HUES48 (cell line): ENCODE results near the gene IQCH.

Source experiments
- H3K27ac ChIP-seq: one replicate; pipeline ENCODE4 v1.7.0; 2013; ENCODE audit warnings: low read depth, low read length, inconsistent platforms
- H3K27me3 ChIP-seq: 2 replicates; pipeline ENCODE4 v1.6.1; 2013; ENCODE audit warnings: mild to moderate bottlenecking, low read length; ENCODE audit not compliant: control insufficient read depth, insufficient read depth
- H3K36me3 ChIP-seq: 2 replicates; pipeline ENCODE4 v1.6.1; 2013; ENCODE audit warnings: low read length; ENCODE audit not compliant: control insufficient read depth, insufficient read depth
- H3K4me1 ChIP-seq: 2 replicates; pipeline ENCODE4 v1.6.1; 2013; ENCODE audit warnings: mild to moderate bottlenecking, low read length; ENCODE audit not compliant: control insufficient read depth, insufficient read depth
- H3K4me3 ChIP-seq: 2 replicates; pipeline ENCODE4 v1.5.1; 2013; ENCODE audit warnings: mild to moderate bottlenecking, low read depth, low read length
- H3K9ac ChIP-seq: 2 replicates; pipeline ENCODE4 v1.6.1; 2013; ENCODE audit warnings: mild to moderate bottlenecking, low read depth, low read length, moderate library complexity
- H3K9me3 ChIP-seq: 2 replicates; pipeline ENCODE4 v1.6.1; 2013; ENCODE audit warnings: low read length; ENCODE audit not compliant: control insufficient read depth, insufficient read depth

Gene IQCH

GRCh38 chr15:67543348-67543718 lies 288.7 kb downstream of the IQCH start:
- H3K9me3 ChIP-seq = no peaks in the 10 kb centered on the region
- H3K4me1 ChIP-seq = peaks cover 11% of the 10 kb centered on the region
- no peak overlapping the region for H3K27ac ChIP-seq
- peak overlapping the region; percentile 89 for H3K4me3 ChIP-seq
- peak overlapping the region; percentile 62; the same call in 1 of the 2 replicates for H3K9ac ChIP-seq
- H3K36me3 ChIP-seq = 0 out of 2 replicates have a peak, but pooled peaks cover 11% of the 10 kb centered on the region
- H3K27me3 ChIP-seq = no peaks in the 10 kb centered on the region

- peaks cover 22% of the 10 kb centered on the region for H3K4me1 ChIP-seq
- no peak overlapping the region for H3K27ac ChIP-seq
- no peaks in the 10 kb centered on the region for H3K27me3 ChIP-seq
- H3K9ac ChIP-seq = no peak overlapping the region
- 0 out of 2 replicates have a peak, but pooled peaks cover 11% of the 10 kb centered on the region for H3K36me3 ChIP-seq
- H3K9me3 ChIP-seq = no peaks in the 10 kb centered on the region
- H3K4me3 ChIP-seq = no peak overlapping the region
Observed at GRCh38 chr15:67544475-67544874, 289.9 kb downstream of the IQCH start.

GRCh38 chr15:67545864-67546263 lies 291.3 kb downstream of the IQCH start:
- Histone ChIP-seq H3K9ac (no peak overlapping the region), H3K4me1 (peaks cover 26% of the 10 kb centered on the region), H3K27ac (no peak overlapping the region), H3K27me3 (no peaks in the 10 kb centered on the region), H3K9me3 (no peaks in the 10 kb centered on the region), H3K36me3 (peaks cover 15% of the 10 kb centered on the region; the same call in 1 of the 2 replicates), H3K4me3 (no peak overlapping the region)

GRCh38 chr15:67547064-67547463 lies 292.5 kb downstream of the IQCH start:
- Histone ChIP-seq H3K27ac (no peak overlapping the region), H3K9me3 (no peaks in the 10 kb centered on the region), H3K36me3 (peaks cover 22% of the 10 kb centered on the region; the same call in 1 of the 2 replicates), H3K9ac (no peak overlapping the region), H3K4me1 (peaks cover 26% of the 10 kb centered on the region), H3K4me3 (no peak overlapping the region), H3K27me3 (no peaks in the 10 kb centered on the region)

GRCh38 chr15:67547836-67548235 lies 293.2 kb downstream of the IQCH start:
- Histone ChIP-seq H3K27me3 (no peaks in the 10 kb centered on the region), H3K4me1 (peaks cover 26% of the 10 kb centered on the region), H3K9ac (no peak overlapping the region), H3K27ac (peak overlapping the region; percentile 67), H3K9me3 (no peaks in the 10 kb centered on the region), H3K36me3 (peaks cover 22% of the 10 kb centered on the region; the same call in 1 of the 2 replicates), H3K4me3 (no peak overlapping the region)

GRCh38 chr15:67548236-67548852 lies 293.8 kb downstream of the IQCH start:
- H3K27ac ChIP-seq = peak overlapping the region; percentile 67
- H3K36me3 ChIP-seq = peaks cover 22% of the 10 kb centered on the region; the same call in 1 of the 2 replicates
- H3K4me3 ChIP-seq = 0 out of 2 replicates have a peak overlapping the region, but pooled peaks have one; percentile 44
- peaks cover 24% of the 10 kb centered on the region for H3K4me1 ChIP-seq
- H3K9me3 ChIP-seq = no peaks in the 10 kb centered on the region
- H3K27me3 ChIP-seq = no peaks in the 10 kb centered on the region
- H3K9ac ChIP-seq = no peak overlapping the region

- H3K4me3 ChIP-seq = peak overlapping the region; percentile 44
- H3K27ac ChIP-seq = peak overlapping the region; percentile 67
- peaks cover 22% of the 10 kb centered on the region; the same call in 1 of the 2 replicates for H3K36me3 ChIP-seq
- no peaks in the 10 kb centered on the region for H3K27me3 ChIP-seq
- no peak overlapping the region for H3K9ac ChIP-seq
- H3K9me3 ChIP-seq = no peaks in the 10 kb centered on the region
- H3K4me1 ChIP-seq = peaks cover 21% of the 10 kb centered on the region
Observed at GRCh38 chr15:67548862-67549651, 294.5 kb downstream of the IQCH start.

GRCh38 chr15:67549736-67550135 lies 295.1 kb downstream of the IQCH start:
- H3K4me1 ChIP-seq = peaks cover 21% of the 10 kb centered on the region
- no peak overlapping the region for H3K27ac ChIP-seq
- no peak overlapping the region for H3K4me3 ChIP-seq
- peaks cover 21% of the 10 kb centered on the region; the same call in 1 of the 2 replicates for H3K36me3 ChIP-seq
- no peak overlapping the region for H3K9ac ChIP-seq
- no peaks in the 10 kb centered on the region for H3K9me3 ChIP-seq
- no peaks in the 10 kb centered on the region for H3K27me3 ChIP-seq

GRCh38 chr15:67550522-67550921 lies 295.9 kb downstream of the IQCH start:
- Histone ChIP-seq H3K27ac (no peak overlapping the region), H3K9ac (no peak overlapping the region), H3K9me3 (no peaks in the 10 kb centered on the region), H3K4me1 (peaks cover 21% of the 10 kb centered on the region), H3K36me3 (peaks cover 19% of the 10 kb centered on the region; the same call in 1 of the 2 replicates), H3K27me3 (no peaks in the 10 kb centered on the region), H3K4me3 (no peak overlapping the region)

GRCh38 chr15:67551207-67551743 lies 296.7 kb downstream of the IQCH start:
- peaks cover 21% of the 10 kb centered on the region for H3K4me1 ChIP-seq
- no peak overlapping the region for H3K27ac ChIP-seq
- H3K27me3 ChIP-seq = no peaks in the 10 kb centered on the region
- no peak overlapping the region for H3K9ac ChIP-seq
- no peaks in the 10 kb centered on the region for H3K9me3 ChIP-seq
- no peak overlapping the region for H3K4me3 ChIP-seq
- peaks cover 15% of the 10 kb centered on the region; the same call in 1 of the 2 replicates for H3K36me3 ChIP-seq
